Measurements from ENCODE around the gene NDUFV1. TPM values are rescaled to one million over a fixed set of nuclear protein-coding genes. Genes with fewer than 3 reads are reported as not detected.

The NDUFV1 gene
- total RNA-seq, 4 donors from 2014 or later = 148 to 403 (median 197) TPM

DNA sequence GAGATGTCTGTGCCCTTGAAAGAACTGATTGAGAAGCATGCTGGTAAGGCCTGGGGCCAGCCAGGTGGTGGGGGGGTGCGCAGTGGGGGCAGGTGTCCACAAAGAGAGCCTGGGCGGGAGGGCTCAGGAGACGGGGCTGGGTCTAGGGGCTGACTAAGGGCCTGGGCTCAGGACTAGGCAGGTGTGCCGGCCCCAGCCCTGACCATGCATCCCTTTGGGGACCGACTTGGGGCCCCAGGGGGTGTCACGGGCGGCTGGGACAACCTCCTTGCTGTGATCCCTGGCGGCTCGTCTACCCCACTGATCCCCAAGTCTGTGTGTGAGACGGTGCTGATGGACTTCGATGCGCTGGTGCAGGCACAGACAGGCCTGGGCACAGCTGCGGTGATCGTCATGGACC is 4.4 kb downstream of the NDUFV1 start:
- TF ChIP-seq, protein P1, sequence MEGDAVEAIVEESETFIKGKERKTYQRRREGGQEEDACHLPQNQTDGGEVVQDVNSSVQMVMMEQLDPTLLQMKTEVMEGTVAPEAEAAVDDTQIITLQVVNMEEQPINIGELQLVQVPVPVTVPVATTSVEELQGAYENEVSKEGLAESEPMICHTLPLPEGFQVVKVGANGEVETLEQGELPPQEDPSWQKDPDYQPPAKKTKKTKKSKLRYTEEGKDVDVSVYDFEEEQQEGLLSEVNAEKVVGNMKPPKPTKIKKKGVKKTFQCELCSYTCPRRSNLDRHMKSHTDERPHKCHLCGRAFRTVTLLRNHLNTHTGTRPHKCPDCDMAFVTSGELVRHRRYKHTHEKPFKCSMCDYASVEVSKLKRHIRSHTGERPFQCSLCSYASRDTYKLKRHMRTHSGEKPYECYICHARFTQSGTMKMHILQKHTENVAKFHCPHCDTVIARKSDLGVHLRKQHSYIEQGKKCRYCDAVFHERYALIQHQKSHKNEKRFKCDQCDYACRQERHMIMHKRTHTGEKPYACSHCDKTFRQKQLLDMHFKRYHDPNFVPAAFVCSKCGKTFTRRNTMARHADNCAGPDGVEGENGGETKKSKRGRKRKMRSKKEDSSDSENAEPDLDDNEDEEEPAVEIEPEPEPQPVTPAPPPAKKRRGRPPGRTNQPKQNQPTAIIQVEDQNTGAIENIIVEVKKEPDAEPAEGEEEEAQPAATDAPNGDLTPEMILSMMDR (IDR thresholded peaks at IDR 0.05; ENCODE audit: low read depth) = no peak

DNA sequence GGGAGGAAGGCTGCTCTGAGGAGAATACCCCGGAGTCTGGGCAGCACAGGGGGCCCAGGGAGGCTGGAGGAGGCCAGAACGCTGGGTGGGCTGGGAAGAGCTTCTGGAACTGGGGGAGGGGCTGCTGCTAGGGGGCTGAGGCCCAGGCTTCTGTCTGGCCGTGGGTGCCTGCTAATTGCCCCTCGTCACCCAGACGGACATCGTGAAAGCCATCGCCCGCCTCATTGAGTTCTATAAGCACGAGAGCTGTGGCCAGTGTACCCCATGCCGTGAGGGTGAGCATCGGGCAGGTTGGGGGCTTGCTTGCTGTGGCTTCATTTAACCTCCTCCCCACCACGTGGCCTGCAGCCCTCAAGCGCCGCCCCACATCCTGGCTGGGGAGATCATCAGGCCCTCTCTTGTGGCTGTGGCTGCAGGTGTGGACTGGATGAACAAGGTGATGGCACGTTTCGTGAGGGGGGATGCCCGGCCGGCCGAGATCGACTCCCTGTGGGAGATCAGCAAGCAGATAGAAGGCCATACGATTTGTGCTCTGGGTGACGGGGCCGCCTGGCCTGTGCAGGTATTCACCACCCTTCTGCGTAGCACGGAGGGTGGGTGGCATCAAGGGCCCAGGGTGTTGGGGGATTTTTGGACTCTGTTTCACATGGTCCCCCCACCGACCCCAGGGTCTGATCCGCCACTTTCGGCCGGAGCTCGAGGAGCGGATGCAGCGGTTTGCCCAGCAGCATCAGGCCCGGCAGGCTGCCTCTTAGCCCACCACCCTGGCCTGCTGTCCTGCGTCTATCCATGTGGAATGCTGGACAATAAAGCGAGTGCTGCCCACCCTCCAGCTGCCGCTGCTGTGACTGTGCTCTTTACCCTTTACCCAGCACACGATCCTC is 5.2 kb downstream of the NDUFV1 start:
- TF ChIP-seq, protein P1 (IDR thresholded peaks at IDR 0.05; ENCODE audit: low read depth) = no peak

DNA sequence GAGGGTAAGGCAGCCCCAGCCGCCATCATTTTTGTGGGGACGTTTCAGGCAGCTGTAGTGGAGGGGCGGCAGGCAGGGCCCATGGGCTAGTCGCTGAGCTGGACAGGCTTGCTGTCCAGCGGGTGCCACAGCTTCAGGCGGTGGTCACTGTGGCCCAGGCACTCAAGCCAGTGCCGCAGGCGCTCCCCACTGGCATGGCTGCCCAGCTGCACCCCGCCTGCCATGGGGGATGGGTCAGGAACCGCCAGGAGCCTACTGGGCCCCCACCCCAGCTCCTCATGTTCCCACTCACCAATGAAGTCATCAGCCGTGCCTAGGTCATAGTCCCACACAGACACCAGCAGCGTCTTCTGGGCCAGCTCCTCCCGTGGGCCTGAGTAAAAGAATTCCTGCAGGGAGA is 6.0 kb downstream of the NDUFV1 start:
- TF ChIP-seq, protein P1 (IDR thresholded peaks at IDR 0.05; ENCODE audit: low read depth) = no peak

DNA sequence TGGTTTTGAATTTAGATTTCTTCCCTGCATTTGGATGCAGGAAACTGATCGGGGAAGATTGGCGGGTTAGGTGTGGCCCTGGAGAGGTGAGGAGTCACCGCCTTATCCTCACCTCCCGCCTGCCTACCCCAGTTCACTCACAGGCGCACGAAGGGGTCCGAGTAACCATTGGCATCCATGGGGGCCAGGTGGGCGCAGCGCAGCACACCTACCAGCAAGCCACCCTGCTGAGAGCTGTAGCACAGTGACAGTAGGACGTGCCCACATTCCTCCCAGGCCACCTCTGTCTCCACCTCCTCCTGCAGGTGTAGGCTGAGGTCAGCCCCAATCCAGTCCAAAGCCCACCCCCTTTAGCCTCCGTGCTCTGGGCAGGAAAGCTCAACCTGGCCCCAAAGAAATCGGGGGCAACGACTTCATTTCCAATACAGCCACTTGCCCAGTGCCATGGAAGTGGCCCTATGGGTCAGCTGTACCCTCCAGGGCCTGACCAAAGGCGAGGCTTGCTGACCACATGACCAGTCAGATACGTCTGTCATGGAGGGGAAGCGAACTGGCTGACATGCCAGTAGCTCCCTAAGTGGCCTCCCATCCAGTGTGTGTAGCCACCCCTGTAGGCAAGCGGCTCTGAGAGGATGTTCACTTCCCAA is 6.7 kb downstream of the NDUFV1 start:
- TF ChIP-seq, protein P1 (IDR thresholded peaks at IDR 0.05; ENCODE audit: low read depth) = no peak

DNA sequence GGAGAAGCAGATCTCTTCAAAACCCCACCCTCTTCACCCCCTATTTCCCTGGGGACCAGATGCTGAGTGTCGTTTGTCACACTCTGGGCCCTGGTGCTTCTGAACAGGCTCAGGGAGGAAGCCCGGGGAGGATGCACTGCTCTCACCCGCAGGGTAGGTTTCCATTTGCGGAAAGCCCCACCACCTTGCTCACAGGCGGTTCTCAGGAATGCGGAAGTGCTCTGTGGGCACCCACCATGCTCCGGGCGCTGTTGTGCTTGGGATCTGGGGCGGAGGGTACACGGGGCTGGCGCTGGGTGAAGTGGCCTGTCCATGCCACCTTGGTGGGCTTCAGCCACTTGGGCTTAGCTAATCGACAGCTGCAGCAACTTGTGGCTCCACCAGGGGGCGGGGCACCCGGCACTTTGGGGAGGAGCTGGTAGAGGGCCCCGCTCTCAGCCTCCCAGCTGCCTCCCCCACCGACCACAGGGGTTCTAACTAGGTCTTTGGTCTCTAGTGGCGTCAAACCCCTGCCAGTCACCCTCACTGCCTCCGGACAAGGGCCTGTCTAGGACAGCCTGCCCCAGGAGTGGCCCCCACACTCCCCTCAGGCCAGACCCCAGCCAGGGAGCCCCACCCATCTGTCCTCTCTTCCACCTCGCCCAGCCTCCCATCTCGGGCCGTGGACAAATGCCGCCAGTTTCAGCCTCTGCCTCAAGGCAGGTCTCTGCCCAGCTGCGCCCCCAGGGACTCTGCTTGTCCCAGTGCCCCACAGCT is 7.4 kb downstream of the NDUFV1 start:
- TF ChIP-seq, protein P1 (IDR thresholded peaks at IDR 0.05; ENCODE audit: low read depth) = no peak

DNA sequence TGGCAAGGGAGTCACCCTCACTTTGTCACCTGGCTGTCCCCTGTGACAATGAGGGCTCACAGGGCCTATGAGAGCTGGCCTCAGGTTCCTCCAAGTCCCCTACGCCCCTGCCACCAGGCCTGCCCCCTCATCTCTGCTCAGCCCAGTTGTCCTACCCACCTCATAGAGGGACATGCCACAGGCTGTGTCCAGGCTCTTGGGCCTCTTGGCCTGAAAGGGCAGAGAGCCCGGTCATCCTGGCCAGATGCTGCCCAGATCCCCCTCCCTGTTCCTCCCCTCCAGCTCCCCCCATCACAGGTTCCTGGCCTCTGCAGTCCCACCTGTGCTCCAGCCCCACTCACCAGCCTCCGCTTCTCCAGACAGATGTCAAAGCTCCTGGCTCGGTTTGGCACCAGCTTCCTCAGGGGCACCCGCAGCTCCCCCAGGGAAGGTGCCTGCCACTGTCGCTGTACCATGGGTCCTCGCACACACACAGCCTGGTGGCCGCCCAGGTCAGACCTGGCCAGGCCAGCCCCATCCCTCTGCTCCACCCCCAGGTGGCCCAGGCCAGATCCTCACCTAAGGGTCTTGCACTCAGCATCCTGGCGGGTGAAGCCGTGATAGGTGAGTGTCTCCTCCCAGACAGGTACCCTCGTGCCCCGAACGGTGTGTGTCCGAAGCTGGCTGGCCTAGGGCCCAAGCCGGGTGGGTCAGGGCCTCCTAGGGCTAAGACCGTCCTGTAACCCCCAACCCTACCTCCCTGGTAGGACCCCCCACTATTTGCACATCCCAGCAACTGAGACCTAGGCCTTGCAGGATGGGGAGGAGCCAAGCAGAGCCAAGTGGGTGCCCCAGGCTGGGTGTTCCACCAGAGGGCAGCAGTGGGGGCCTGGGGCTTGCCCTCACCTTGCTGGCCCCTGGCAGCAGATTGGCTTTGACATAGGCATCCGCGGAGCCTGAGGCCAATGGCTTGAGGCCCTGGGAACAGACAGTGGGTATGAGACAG is 8.3 kb downstream of the NDUFV1 start:
- TF ChIP-seq, protein P1 (IDR thresholded peaks at IDR 0.05; ENCODE audit: low read depth) = no peak
